T-helper 2 cell treated with Interferon-gamma antibody and Interleukin-4, amounts not matched to agents 5 μg/mL and 100 μg/mL, for 36 hours (primary cell): Measurements from ENCODE around the gene ADAMTS8.

Experiments
- DNase-seq: peaks from one replicate; pipeline ENCODE4 v3.0.0; 2021; ENCODE audit warnings: low spot score
- H3K27ac Mint-ChIP-seq: one replicate; pipeline ENCODE4 v1.8.0; 2021; ENCODE audit warnings: mild to moderate bottlenecking, mixed read lengths
- H3K27me3 Mint-ChIP-seq: one replicate; pipeline ENCODE4 v1.8.0; 2021; ENCODE audit warnings: low read depth, mixed read lengths
- H3K36me3 Mint-ChIP-seq: one replicate; pipeline ENCODE4 v1.8.0; 2021; ENCODE audit warnings: low read depth, mixed read lengths
- H3K4me1 Mint-ChIP-seq: one replicate; pipeline ENCODE4 v1.8.0; 2021; ENCODE audit warnings: low read depth, mixed read lengths
- H3K4me3 Mint-ChIP-seq: one replicate; pipeline ENCODE4 v1.8.0; 2022; ENCODE audit warnings: mild to moderate bottlenecking, moderate library complexity, mixed read lengths
- H3K9me3 Mint-ChIP-seq: one replicate; pipeline ENCODE4 v1.8.0; 2021; ENCODE audit warnings: mixed read lengths

Gene ADAMTS8, protein sequence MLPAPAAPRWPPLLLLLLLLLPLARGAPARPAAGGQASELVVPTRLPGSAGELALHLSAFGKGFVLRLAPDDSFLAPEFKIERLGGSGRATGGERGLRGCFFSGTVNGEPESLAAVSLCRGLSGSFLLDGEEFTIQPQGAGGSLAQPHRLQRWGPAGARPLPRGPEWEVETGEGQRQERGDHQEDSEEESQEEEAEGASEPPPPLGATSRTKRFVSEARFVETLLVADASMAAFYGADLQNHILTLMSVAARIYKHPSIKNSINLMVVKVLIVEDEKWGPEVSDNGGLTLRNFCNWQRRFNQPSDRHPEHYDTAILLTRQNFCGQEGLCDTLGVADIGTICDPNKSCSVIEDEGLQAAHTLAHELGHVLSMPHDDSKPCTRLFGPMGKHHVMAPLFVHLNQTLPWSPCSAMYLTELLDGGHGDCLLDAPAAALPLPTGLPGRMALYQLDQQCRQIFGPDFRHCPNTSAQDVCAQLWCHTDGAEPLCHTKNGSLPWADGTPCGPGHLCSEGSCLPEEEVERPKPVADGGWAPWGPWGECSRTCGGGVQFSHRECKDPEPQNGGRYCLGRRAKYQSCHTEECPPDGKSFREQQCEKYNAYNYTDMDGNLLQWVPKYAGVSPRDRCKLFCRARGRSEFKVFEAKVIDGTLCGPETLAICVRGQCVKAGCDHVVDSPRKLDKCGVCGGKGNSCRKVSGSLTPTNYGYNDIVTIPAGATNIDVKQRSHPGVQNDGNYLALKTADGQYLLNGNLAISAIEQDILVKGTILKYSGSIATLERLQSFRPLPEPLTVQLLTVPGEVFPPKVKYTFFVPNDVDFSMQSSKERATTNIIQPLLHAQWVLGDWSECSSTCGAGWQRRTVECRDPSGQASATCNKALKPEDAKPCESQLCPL

DNA sequence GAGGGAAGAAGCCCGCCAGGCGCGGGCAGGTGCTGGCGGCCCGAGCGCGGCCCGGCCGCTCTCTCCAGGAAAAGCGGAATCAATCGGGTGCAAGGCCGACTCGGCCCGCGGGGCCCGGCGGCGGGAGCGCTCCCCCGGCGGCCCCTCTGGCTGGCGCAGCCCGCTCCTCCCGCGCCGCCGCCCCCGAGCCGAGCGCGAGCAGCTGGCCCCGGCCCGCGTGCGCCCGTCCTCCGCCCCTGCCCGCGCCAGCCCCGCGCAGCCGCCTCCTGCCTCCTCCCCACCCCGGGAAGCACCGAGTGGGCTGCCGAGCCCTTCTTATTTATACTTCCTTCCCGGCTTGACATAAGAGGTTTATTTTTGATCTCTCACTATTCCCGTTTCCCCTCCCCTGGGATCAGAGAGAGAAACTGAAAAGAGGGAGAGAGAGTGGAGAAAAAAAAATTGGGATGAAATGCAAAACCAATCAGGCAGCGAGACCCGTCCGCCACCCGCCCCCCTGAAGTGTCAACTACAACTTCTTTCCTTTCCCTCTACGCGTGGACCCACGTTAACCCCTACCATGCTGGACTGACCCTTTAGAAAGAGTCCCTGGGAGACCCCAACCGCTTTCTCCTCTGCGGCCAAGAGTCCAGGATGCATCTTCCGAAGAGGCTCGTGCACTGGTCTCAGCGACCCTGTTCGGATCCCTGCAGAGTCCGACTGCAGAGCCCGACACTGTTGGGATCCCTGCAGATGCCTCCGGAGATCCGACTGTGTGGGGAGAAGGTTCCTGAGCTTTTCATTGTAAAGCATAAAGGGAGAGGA, at the start of gene ADAMTS8:
Gene ADAMTS8, minus strand, starts transcription at position 294 of the 804 bp plus-strand sequence. CDS start 323 bp downstream, outside the sequence.
- peaks cover 58% of the 10 kb centered on the region for H3K27me3 Mint-ChIP-seq
- no peak within 1 kb of the TSS for H3K27ac Mint-ChIP-seq
- peaks cover 4% of the 10 kb centered on the region for H3K4me1 Mint-ChIP-seq
- H3K4me3 Mint-ChIP-seq: peak within 1 kb of the TSS; percentile 65
- H3K9me3 Mint-ChIP-seq: no peaks in the 10 kb centered on the region
- DNase-seq: no peak
- no peaks in the 10 kb centered on the region for H3K36me3 Mint-ChIP-seq

DNA sequence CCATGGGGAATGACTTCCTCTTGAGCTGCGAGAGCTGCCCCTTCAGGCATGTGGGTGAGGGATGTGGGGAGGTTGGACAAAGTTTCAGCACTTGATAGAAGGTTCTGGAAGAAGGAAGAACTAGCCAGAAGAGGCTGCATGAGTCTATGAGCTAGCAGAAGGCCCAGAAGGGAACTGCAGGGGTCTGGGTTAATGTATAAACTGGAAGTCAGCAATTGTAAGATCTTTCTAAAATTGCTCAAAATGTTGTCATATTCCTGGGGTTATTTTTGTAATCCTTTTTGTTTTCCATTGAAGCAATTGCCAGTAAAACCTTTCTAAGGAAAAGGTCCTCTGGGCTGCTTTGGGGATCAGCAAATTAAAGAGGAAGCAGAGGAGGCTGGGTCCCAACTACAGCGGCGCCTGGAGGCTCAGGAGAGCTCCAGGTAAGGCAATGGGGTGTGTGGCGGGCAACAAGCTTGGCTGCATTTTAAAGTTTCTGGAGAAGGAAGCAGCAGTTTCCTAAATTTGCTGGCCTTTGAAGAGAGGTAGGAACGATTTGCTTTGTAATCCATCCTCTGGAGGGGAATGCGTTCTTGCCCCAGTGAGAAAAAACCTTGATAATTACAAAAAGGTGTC, 49.3 kb upstream of the ADAMTS8 start:
- no peaks in the 10 kb centered on the region for H3K4me1 Mint-ChIP-seq
- H3K27me3 Mint-ChIP-seq: peaks cover 3% of the 10 kb centered on the region
- DNase-seq: no peak
- H3K9me3 Mint-ChIP-seq: no peaks in the 10 kb centered on the region
- H3K4me3 Mint-ChIP-seq: no peak overlapping the region
- no peak overlapping the region for H3K27ac Mint-ChIP-seq
- no peaks in the 10 kb centered on the region for H3K36me3 Mint-ChIP-seq

DNA sequence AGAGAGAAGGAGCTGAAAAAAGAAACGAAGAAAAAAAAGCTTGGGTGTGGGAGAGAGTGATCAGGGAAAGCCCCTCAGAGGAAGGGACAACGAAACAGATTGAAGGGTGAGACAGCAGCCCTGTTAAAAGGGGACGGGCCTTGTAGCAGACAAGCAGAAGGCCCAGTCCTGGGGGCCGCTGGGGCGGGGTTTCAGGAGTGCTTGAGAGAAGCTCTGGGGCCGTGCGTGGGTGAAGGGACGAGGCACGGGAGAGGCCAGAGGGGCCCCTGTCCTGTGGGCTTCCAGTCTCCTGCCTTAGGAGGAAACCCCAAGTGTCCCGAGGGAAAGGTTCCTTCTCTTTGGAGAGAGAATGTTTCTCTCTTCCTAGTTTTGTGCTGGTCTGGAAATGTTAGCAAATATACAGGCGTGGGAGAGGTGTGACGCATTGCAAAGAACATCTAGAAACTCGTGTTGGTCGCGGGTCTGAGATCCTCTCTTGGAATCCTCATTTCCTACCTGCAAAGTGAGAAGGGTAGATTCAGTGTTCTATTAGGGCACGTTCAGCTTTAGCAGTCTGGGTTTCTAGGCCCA, 48.6 kb upstream of the ADAMTS8 start:
- H3K27ac Mint-ChIP-seq: no peak overlapping the region
- H3K4me3 Mint-ChIP-seq: no peak overlapping the region
- H3K27me3 Mint-ChIP-seq: peaks cover 3% of the 10 kb centered on the region
- H3K4me1 Mint-ChIP-seq: no peaks in the 10 kb centered on the region
- DNase-seq: no peak
- no peaks in the 10 kb centered on the region for H3K36me3 Mint-ChIP-seq
- no peaks in the 10 kb centered on the region for H3K9me3 Mint-ChIP-seq

DNA sequence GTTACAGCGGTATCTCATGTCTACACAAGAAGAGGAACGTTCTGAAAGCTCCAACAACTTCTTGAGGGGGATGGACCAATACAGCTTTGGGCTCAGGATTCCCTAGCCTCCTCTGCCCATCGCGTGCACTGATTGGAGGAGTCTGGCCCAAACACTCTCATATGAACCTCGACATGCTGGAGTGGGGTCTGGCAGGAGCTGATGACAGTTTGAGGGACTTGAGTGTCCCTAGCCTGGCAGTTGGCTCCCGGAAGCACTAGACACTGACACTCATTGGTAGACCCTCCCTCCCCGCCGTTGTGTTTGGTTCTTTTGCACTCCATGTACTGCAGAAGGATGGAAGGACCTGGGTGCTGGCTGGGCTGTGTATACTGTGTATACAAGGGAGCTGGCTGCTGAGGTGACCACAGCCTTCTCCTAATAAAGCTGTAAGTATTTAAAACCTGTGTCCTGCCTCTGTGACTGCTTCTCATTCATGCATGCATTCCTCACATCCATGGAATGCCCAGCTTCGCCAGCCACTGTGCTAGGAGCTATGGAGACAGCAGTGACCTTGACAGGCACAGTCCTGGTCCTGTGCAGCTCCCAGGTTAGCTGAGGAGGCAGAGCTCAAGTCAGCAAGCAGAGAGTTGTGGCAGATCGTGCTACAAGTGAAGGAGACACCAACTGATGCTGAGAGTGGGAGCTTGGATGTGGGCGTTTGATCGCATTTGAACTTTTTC, 48.0 kb upstream of the ADAMTS8 start:
- no peaks in the 10 kb centered on the region for H3K4me1 Mint-ChIP-seq
- no peak overlapping the region for H3K4me3 Mint-ChIP-seq
- no peaks in the 10 kb centered on the region for H3K9me3 Mint-ChIP-seq
- peaks cover 3% of the 10 kb centered on the region for H3K27me3 Mint-ChIP-seq
- H3K27ac Mint-ChIP-seq: no peak overlapping the region
- H3K36me3 Mint-ChIP-seq: no peaks in the 10 kb centered on the region
- DNase-seq: no peak

DNA sequence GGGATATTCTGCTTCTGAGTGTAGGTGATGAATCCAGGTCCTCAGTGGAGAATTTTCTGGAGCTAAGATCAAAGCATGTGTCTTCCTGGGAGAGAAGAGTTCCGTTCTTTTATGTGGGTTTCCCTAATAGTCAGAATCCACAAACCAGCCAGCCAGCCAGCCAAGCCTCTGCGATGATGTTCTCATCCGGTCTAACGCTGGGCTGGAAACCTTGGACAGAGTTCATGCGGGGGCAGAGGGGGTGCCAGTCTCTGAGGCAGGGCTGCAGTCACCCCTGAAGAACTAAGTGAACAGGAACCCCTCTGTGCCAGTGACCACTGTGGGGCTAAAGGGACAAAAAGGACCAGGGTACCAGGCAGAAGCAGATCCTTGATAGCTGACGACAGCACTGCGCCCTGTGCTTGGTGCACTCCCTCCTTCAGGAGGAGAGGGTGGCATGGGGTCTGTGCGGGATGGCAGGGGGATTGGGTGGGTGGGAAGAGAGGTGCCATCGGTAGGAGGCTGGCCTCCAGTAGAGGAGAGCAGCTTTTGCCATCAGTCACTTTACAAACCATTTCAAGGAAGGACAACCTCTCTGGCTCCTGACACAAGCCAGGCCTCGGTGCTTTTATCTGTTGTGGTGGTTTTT, 47.1 kb upstream of the ADAMTS8 start:
- H3K27ac Mint-ChIP-seq: no peak overlapping the region
- H3K4me3 Mint-ChIP-seq: no peak overlapping the region
- no peaks in the 10 kb centered on the region for H3K36me3 Mint-ChIP-seq
- no peak for DNase-seq
- H3K9me3 Mint-ChIP-seq: no peaks in the 10 kb centered on the region
- H3K4me1 Mint-ChIP-seq: no peaks in the 10 kb centered on the region
- H3K27me3 Mint-ChIP-seq: peaks cover 3% of the 10 kb centered on the region

DNA sequence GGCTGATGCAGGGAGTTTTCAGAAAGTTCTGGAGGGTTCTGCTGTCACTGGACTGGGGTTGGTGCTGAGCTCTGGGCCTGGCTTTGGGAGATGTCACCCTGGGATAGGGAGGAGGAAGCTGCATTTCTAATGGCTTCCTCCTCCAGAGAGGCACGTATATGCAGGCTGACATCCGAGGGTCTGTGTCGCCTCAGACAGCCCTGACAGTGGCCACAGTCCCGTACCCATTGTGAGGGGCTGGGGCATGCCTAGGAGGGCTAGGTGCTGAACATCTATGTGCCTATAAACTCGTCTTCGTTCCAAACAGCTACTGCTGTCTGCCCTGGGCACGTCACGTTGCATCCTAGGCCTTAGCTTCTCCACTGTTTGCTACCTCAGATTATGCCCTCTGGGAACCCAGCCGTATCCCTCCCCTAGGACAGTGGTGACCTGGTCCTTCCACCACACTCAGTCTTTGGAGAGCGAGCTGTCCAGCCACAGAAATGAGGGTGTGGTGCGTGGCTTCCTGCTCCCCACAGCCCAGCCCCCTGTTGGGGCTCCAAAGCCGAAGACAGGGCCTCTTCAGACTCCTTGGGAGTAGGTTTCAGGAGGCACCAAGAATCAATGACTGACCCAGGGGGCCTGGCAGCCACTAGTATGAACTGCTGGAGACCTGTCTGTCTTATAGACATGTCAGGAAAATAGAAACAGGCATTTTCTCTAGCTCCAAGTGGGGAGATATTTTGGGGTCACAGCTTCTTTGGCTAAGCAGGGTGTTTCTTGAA, 46.4 kb upstream of the ADAMTS8 start:
- no peak overlapping the region for H3K27ac Mint-ChIP-seq
- no peaks in the 10 kb centered on the region for H3K9me3 Mint-ChIP-seq
- H3K36me3 Mint-ChIP-seq: no peaks in the 10 kb centered on the region

DNA sequence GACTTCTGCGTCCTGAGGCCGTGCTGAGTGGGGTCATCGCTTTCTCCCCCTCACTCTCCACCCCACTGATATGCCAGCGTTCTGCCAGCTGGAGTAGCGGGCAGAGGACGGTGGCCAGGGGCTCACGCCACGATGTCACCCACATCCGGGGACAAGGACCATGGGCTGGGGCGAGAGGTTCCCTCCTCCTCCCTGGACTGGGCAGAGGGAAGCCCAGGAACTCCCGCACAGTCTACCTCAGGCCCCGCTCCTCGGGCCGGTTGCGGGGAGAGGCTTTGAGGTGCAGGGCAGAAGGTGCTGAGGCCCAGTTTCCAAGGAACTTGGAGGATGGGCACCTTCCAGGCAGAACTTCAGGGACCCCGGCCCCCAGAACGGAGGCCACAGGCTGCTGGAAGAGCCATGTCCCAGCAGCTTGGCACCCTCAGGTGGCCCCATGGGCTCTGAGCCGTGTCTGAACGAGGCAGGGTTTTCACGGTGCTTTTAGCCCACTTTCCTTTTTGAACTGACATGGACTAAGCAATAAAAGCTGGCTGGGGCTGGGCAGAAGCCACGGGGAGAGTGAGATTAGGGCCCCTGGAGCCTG, 45.5 kb upstream of the ADAMTS8 start:
- Mint-ChIP-seq H3K4me1 (no peaks in the 10 kb centered on the region), H3K9me3 (no peaks in the 10 kb centered on the region), H3K36me3 (no peaks in the 10 kb centered on the region), H3K27me3 (peaks cover 3% of the 10 kb centered on the region), H3K4me3 (no peak overlapping the region), H3K27ac (no peak overlapping the region)
- no peak for DNase-seq

More for the DNA sequence above, 46.4 kb upstream of the ADAMTS8 start:
- DNase-seq: no peak
- Mint-ChIP-seq H3K27me3 (peaks cover 3% of the 10 kb centered on the region), H3K4me1 (no peaks in the 10 kb centered on the region), H3K4me3 (no peak overlapping the region)

DNA sequence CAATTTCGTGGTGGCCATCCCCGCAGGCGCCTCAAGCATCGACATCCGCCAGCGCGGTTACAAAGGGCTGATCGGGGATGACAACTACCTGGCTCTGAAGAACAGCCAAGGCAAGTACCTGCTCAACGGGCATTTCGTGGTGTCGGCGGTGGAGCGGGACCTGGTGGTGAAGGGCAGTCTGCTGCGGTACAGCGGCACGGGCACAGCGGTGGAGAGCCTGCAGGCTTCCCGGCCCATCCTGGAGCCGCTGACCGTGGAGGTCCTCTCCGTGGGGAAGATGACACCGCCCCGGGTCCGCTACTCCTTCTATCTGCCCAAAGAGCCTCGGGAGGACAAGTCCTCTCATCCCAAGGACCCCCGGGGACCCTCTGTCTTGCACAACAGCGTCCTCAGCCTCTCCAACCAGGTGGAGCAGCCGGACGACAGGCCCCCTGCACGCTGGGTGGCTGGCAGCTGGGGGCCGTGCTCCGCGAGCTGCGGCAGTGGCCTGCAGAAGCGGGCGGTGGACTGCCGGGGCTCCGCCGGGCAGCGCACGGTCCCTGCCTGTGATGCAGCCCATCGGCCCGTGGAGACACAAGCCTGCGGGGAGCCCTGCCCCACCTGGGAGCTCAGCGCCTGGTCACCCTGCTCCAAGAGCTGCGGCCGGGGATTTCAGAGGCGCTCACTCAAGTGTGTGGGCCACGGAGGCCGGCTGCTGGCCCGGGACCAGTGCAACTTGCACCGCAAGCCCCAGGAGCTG, 44.8 kb upstream of the ADAMTS8 start:
- H3K4me1 Mint-ChIP-seq: no peaks in the 10 kb centered on the region
- H3K9me3 Mint-ChIP-seq: no peaks in the 10 kb centered on the region
- no peaks in the 10 kb centered on the region for H3K36me3 Mint-ChIP-seq
- H3K27ac Mint-ChIP-seq: no peak overlapping the region
- DNase-seq: no peak
- H3K4me3 Mint-ChIP-seq: no peak overlapping the region
- peaks cover 3% of the 10 kb centered on the region for H3K27me3 Mint-ChIP-seq

DNA sequence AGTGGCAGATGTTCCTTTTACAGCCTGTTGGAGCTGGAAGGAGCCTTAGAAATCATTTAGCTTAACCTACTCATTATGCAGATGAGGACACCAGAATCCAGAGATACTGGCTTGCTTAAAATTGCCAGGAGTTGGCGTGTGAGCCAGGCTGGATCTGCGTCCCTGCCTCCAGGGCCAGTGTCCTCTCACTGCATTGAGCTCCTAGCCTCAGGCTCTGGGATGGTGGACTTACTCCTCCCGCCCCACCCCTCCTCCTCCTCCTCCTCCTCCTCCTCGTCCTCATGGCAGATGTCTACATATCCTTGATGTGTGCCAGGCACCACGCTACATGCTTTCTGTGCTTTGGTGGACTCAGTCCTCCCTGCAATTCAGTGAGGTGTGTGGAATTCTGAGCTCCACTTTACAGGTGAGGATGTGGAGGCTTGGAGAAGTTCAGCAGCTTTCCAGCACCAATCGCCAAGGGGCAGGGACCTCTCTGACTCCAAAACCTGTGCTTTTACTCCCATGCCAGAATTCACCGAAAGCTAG, 44.1 kb upstream of the ADAMTS8 start:
- no peaks in the 10 kb centered on the region for H3K4me1 Mint-ChIP-seq

DNA sequence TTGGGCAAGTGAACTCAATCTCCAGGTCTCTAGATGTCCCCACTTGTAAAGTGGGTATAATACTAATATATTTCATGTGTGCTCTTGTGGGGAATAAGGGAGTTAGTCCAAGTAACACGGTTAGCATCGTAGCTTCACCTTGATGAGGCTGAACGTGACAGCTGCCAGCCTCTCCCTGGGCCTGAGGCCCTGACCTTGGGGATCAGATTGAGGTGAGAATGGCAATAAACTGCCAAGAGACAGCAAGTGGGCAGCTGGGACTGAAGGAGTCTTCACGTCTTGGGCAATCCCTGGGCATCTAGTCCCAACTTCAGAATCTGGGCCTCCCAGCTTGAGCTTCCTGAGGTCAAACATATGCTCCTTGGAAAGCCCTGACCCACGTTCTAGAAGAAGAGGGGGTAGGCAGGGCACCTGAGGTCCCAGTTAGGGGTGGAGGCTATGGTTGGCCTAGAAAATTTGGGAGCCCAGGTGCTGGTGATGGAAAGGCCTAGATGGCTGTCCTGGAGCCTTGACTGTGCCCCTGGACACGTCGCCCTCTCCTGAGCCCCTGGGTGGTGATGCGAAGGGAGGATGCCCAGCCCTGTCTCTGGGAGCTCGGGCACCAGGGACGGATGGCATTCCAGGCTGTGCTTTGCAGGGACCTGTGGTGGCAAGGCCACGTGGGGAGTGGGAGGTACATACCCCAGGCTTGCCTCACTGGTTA, 43.5 kb upstream of the ADAMTS8 start:
- no peak for DNase-seq
- H3K4me1 Mint-ChIP-seq: no peaks in the 10 kb centered on the region
- H3K36me3 Mint-ChIP-seq: no peaks in the 10 kb centered on the region
- H3K27me3 Mint-ChIP-seq: no peaks in the 10 kb centered on the region
- H3K4me3 Mint-ChIP-seq: no peak overlapping the region
- H3K9me3 Mint-ChIP-seq: no peaks in the 10 kb centered on the region
- no peak overlapping the region for H3K27ac Mint-ChIP-seq

More for the DNA sequence above, 44.1 kb upstream of the ADAMTS8 start:
- Mint-ChIP-seq H3K27me3 (peaks cover 3% of the 10 kb centered on the region), H3K4me3 (no peak overlapping the region), H3K36me3 (no peaks in the 10 kb centered on the region), H3K9me3 (no peaks in the 10 kb centered on the region), H3K27ac (no peak overlapping the region)
- DNase-seq: no peak
